Measurements from ENCODE around the gene CD8B.
"Not testable (repeated sequence)": the region's sequence is repeated elsewhere in the genome, so short reads cannot be mapped to it uniquely, and the experiment has no call there.

- TF ChIP-seq GABPA (IDR thresholded peaks at IDR 0.05; ENCODE audit: low read depth); RCOR1 (IDR thresholded peaks at IDR 0.05; ENCODE audit: low read length); MXI1 (IDR thresholded peaks at IDR 0.05; ENCODE audit: low read depth, low read length); CTCF (IDR thresholded peaks at IDR 0.05); SIN3A (IDR thresholded peaks at IDR 0.05; ENCODE audit: borderline replicate concordance, low read depth, low read length); TEAD4 (IDR thresholded peaks at IDR 0.05; ENCODE audit: borderline replicate concordance, insufficient read depth); RXRA (IDR thresholded peaks at IDR 0.05; ENCODE audit: borderline replicate concordance, low read depth); MEF2A (IDR thresholded peaks at IDR 0.05; ENCODE audit: borderline replicate concordance, low read depth): not testable (repeated sequence)
Measured at GRCh38 chr2:86839871-86840548, 21.7 kb downstream of the CD8B start.

Measured in SK-N-SH (cell line).